Activated CD4-positive, alpha-beta T cell treated with anti-CD3 and anti-CD28 coated beads, Interleukin-2, amount 50 U/mL, for 4 hours (primary cell): ENCODE data around the gene SLC50A1.
"Not testable (repeated sequence)": the region's sequence is repeated elsewhere in the genome, so short reads cannot be mapped to it uniquely, and the experiment has no call there.

Experiments used
- DNase-seq, 2 experiments: peaks; one replicate each; pipeline ENCODE4 v3.0.0-alpha.2; 2020

Gene SLC50A1

GRCh38 chr1:155117610-155118009, 18.0 kb upstream of the SLC50A1 start:
- no peak for DNase-seq

- not testable (repeated sequence) for DNase-seq
Observed at GRCh38 chr1:155118090-155118489, 17.6 kb upstream of the SLC50A1 start.

- DNase-seq, result no peak
Observed at GRCh38 chr1:155120253-155120652, 15.4 kb upstream of the SLC50A1 start.

- DNase-seq, result no peak
Observed at GRCh38 chr1:155121249-155121648, 14.4 kb upstream of the SLC50A1 start.

GRCh38 chr1:155122308-155122707, 13.3 kb upstream of the SLC50A1 start:
- DNase-seq, result no peak

- DNase-seq, result no peak
Observed at GRCh38 chr1:155123801-155124200, 11.9 kb upstream of the SLC50A1 start.

GRCh38 chr1:155124503-155125463, 10.9 kb upstream of the SLC50A1 start:
- DNase-seq, result no peak

- no peak for DNase-seq
Observed at GRCh38 chr1:155125511-155125945, 10.1 kb upstream of the SLC50A1 start.

GRCh38 chr1:155125946-155126555, 9.6 kb upstream of the SLC50A1 start:
- DNase-seq, result no peak

- no peak for DNase-seq
Observed at GRCh38 chr1:155126556-155127104, 9.0 kb upstream of the SLC50A1 start.

GRCh38 chr1:155127105-155127966, 8.3 kb upstream of the SLC50A1 start, which contains the start of gene EFNA1:
TSS of gene EFNA1 (plus strand) at chr1:155127876. CDS start at chr1:155127978, 102 bp downstream.
- DNase-seq, result no peak

- DNase-seq, result no peak
Observed at GRCh38 chr1:155127967-155128754, 7.5 kb upstream of the SLC50A1 start.

- DNase-seq, result no peak
Observed at GRCh38 chr1:155128755-155129473, 6.7 kb upstream of the SLC50A1 start.

- DNase-seq, result no peak
Observed at GRCh38 chr1:155130272-155131006, 5.2 kb upstream of the SLC50A1 start.

- DNase-seq, result no peak
Observed at GRCh38 chr1:155131285-155131684, 4.4 kb upstream of the SLC50A1 start.

- DNase-seq, result no peak
Observed at GRCh38 chr1:155131856-155132255, 3.8 kb upstream of the SLC50A1 start.

GRCh38 chr1:155133799-155134281, 1.8 kb upstream of the SLC50A1 start:
- DNase-seq, result no peak

- no peak for DNase-seq
Observed at GRCh38 chr1:155134322-155134721, 1.3 kb upstream of the SLC50A1 start.

- peak; percentile 73 to 77 for DNase-seq
Observed at GRCh38 chr1:155134880-155135414, 705 bp upstream of the SLC50A1 start.

- DNase-seq, result no peak
Observed at GRCh38 chr1:155136748-155137147, 1.1 kb downstream of the SLC50A1 start.
